Lower leg skin (tissue), 3 donors: Measurements from ENCODE around the gene PROSER3.

Source experiments
- POLR2A ChIP-seq, 2 donors: fragments of 450-650 bp; IDR thresholded peaks; one replicate each; pipeline ENCODE4 v1.6.1; 2016 to 2017; ENCODE audit warnings: antibody characterized with exemption in 2 of 2, mild to moderate bottlenecking in 1 of 2, moderate library complexity in 1 of 2
- TF ChIP-seq, protein P1 (sequence below), 3 donors: fragments of 450-650 bp; IDR thresholded peaks; one replicate each; pipeline ENCODE4 v1.5.1; 2016; ENCODE audit warnings: antibody characterized with exemption in 3 of 3, mild to moderate bottlenecking in 3 of 3, moderate library complexity in 2 of 3

- TF ChIP-seq, protein P1, sequence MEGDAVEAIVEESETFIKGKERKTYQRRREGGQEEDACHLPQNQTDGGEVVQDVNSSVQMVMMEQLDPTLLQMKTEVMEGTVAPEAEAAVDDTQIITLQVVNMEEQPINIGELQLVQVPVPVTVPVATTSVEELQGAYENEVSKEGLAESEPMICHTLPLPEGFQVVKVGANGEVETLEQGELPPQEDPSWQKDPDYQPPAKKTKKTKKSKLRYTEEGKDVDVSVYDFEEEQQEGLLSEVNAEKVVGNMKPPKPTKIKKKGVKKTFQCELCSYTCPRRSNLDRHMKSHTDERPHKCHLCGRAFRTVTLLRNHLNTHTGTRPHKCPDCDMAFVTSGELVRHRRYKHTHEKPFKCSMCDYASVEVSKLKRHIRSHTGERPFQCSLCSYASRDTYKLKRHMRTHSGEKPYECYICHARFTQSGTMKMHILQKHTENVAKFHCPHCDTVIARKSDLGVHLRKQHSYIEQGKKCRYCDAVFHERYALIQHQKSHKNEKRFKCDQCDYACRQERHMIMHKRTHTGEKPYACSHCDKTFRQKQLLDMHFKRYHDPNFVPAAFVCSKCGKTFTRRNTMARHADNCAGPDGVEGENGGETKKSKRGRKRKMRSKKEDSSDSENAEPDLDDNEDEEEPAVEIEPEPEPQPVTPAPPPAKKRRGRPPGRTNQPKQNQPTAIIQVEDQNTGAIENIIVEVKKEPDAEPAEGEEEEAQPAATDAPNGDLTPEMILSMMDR (IDR thresholded peaks at IDR 0.05): no peak
- no peak for TF ChIP-seq POLR2A (IDR thresholded peaks at IDR 0.05)
Observed at GRCh38 chr19:35743640-35744429, 14.1 kb upstream of the PROSER3 start.
